Fibroblast of lung (primary cell): ENCODE results near the gene NCKAP5. TPM values are rescaled to one million over a fixed set of nuclear protein-coding genes. Genes with fewer than 3 reads are reported as not detected.

Experiments used
- DNase-seq, 2 donors: peaks; one replicate each; pipeline versions ENCODE4 v3.0.0 to v3.0.0-alpha.2; 2010; ENCODE audit warnings: low read depth in 2 of 2
- H2AFZ ChIP-seq: 2 replicates; pipeline ENCODE4 v1.5.1; 2012; ENCODE audit warnings: low read length, control low read depth, inconsistent platforms
- H3K27ac ChIP-seq: 2 replicates; pipeline ENCODE4 v1.5.1; 2011; ENCODE audit warnings: low read length, control low read depth; ENCODE audit not compliant: insufficient read depth
- H3K27me3 ChIP-seq: 2 replicates; pipeline ENCODE4 v1.5.1; 2011; ENCODE audit warnings: mild to moderate bottlenecking, low read length; ENCODE audit not compliant: control insufficient read depth, insufficient read depth
- H3K36me3 ChIP-seq: 2 replicates; pipeline ENCODE4 v1.5.1; 2011; ENCODE audit warnings: low read length; ENCODE audit not compliant: control insufficient read depth, insufficient read depth
- H3K4me1 ChIP-seq: 2 replicates; pipeline ENCODE4 v1.5.1; 2011; ENCODE audit warnings: low read length; ENCODE audit not compliant: control insufficient read depth, insufficient read depth; ENCODE audit errors: extremely low read depth
- H3K4me2 ChIP-seq: 2 replicates; pipeline ENCODE4 v1.5.1; 2011; ENCODE audit warnings: low read length, control low read depth; ENCODE audit not compliant: insufficient read depth; ENCODE audit errors: extremely low read depth
- H3K4me3 ChIP-seq, 4 experiments: fragments of 200-600 bp in 1 of 4; sonication (generic) in 1 of 4; replicated peaks in 1 of 4; 2 replicates each; pipeline ENCODE4 v1.5.1; 2011 to 2016; ENCODE audit warnings: low read length in 4 of 4, low read depth in 3 of 4, mild to moderate bottlenecking in 3 of 4, control low read depth in 2 of 4, inconsistent platforms in 1 of 4, mixed read lengths in 1 of 4; ENCODE audit not compliant: insufficient read depth in 1 of 4; ENCODE audit errors: control extremely low read depth in 1 of 4
- H3K79me2 ChIP-seq: 2 replicates; pipeline ENCODE4 v1.5.1; 2012; ENCODE audit warnings: mild to moderate bottlenecking, low read length, inconsistent platforms; ENCODE audit not compliant: control insufficient read depth, insufficient read depth
- H3K9ac ChIP-seq: 2 replicates; pipeline ENCODE4 v1.5.1; 2011; ENCODE audit warnings: mild to moderate bottlenecking, low read length, control low read depth; ENCODE audit not compliant: insufficient read depth
- H3K9me3 ChIP-seq: 2 replicates; pipeline ENCODE4 v1.5.1; 2012; ENCODE audit warnings: low read depth, low read length; ENCODE audit not compliant: control insufficient read depth, insufficient read depth
- H4K20me1 ChIP-seq: 2 replicates; pipeline ENCODE4 v1.5.1; 2011; ENCODE audit warnings: low read length; ENCODE audit not compliant: control insufficient read depth, insufficient read depth; ENCODE audit errors: extremely low read depth
- CTCF ChIP-seq, 2 donors: IDR thresholded peaks in 1 of 2; conservative IDR thresholded peaks in 1 of 2; 1 replicate in 1 of 2; 2 replicates in 1 of 2; pipeline ENCODE4 v1.5.1; 2011 to 2012; ENCODE audit warnings: low read length in 2 of 2, control low read depth in 1 of 2, inconsistent platforms in 1 of 2, low read depth in 1 of 2, mild to moderate bottlenecking in 1 of 2
- EZH2 ChIP-seq: IDR thresholded peaks from 2 replicates; pipeline ENCODE4 v1.5.1; 2012; ENCODE audit warnings: low read length, control low read depth, mild to moderate bottlenecking; ENCODE audit errors: missing control alignments
- polyA plus RNA-seq, 2 donors: library from polyadenylated mRNA; depleted of rRNA in 1 of 2; stranded (reverse) in 1 of 2; unstranded in 1 of 2; fragments of >200 nt; gene quantifications; 2 replicates each; pipeline ENCODE4 v1.2.1, GENCODE V29; 2011 to 2012; ENCODE audit warnings: missing spikeins in 1 of 2
- total RNA-seq: library from RNA; depleted of rRNA; stranded (reverse); fragments of >200 nt; gene quantifications from 2 replicates; pipeline ENCODE4 v1.2.1, GENCODE V29; 2014

NCKAP5 gene
- total and polyA plus RNA-seq, 2 donors (not counting 1 experiment from before 2014, with no cell fraction given), result 2.6 to 6.2 TPM

DNA sequence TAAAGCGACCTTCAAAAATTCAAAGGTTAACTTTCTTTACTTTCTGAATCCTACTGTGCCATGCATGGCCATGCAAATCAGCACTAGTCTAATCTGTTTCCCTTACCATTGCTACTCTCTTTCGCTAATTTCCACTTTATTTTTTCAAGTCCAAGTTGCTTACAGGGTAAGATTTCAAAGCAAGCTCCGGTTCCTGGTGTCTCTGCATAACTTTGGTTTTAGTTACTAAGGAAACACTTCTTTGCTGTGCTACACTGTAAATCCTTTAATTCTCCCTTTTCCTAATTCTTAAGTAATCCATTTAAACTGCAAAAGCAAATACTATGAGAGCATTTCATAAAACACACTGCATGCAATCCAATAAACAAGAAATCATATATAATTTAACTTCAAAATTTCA, 514.7 kb downstream of the NCKAP5 start:
- H4K20me1 ChIP-seq, result no peaks in the 10 kb centered on the region
- peak in 1 of 2 donors; percentile 28 for DNase-seq
- no peak overlapping the region for H3K4me2 ChIP-seq
- no peak for TF ChIP-seq CTCF (conservative IDR thresholded peaks at IDR 0.05 in 1 of 2, IDR thresholded peaks at IDR 0.05 in 1 of 2; ENCODE audit: low read depth in 1 of 2, low read length in 2 of 2)
- TF ChIP-seq EZH2, result no peak
- H3K27me3 ChIP-seq, result no peaks in the 10 kb centered on the region
- H3K4me3 ChIP-seq, result no peak overlapping the region
- no peak overlapping the region for H3K9ac ChIP-seq
- no peaks in the 10 kb centered on the region for H3K79me2 ChIP-seq
- no peak overlapping the region for H2AFZ ChIP-seq
- no peak overlapping the region for H3K27ac ChIP-seq
- H3K9me3 ChIP-seq, result no peaks in the 10 kb centered on the region
- H3K4me1 ChIP-seq, result no peaks in the 10 kb centered on the region
- H3K36me3 ChIP-seq, result no peaks in the 10 kb centered on the region

- TF ChIP-seq CTCF (conservative IDR thresholded peaks at IDR 0.05 in 1 of 2, IDR thresholded peaks at IDR 0.05 in 1 of 2; ENCODE audit: low read depth in 1 of 2, low read length in 2 of 2) (no peak), EZH2 (no peak)
- Histone ChIP-seq H3K79me2 (no peaks in the 10 kb centered on the region), H3K4me3 (no peak overlapping the region), H3K9ac (no peak overlapping the region), H3K4me1 (no peaks in the 10 kb centered on the region), H3K36me3 (no peaks in the 10 kb centered on the region), H2AFZ (no peak overlapping the region), H4K20me1 (no peaks in the 10 kb centered on the region), H3K9me3 (no peaks in the 10 kb centered on the region), H3K4me2 (no peak overlapping the region), H3K27me3 (no peaks in the 10 kb centered on the region), H3K27ac (no peak overlapping the region)
- peak in 1 of 2 donors; percentile 79 for DNase-seq
These were observed 522.5 kb downstream of the NCKAP5 start for GRCh38 chr2:133045787-133046186.

- no peak overlapping the region for H3K9ac ChIP-seq
- no peak for DNase-seq
- H3K4me3 ChIP-seq, result no peak overlapping the region
- H3K4me2 ChIP-seq, result no peak overlapping the region
- no peaks in the 10 kb centered on the region for H3K27me3 ChIP-seq
- H3K79me2 ChIP-seq, result no peaks in the 10 kb centered on the region
- H4K20me1 ChIP-seq, result no peaks in the 10 kb centered on the region
- H2AFZ ChIP-seq, result no peak overlapping the region
- H3K4me1 ChIP-seq, result no peaks in the 10 kb centered on the region
- no peak overlapping the region for H3K27ac ChIP-seq
- H3K9me3 ChIP-seq, result no peaks in the 10 kb centered on the region
- no peak for TF ChIP-seq CTCF (conservative IDR thresholded peaks at IDR 0.05 in 1 of 2, IDR thresholded peaks at IDR 0.05 in 1 of 2; ENCODE audit: low read depth in 1 of 2, low read length in 2 of 2)
- TF ChIP-seq EZH2, result no peak
- H3K36me3 ChIP-seq, result no peaks in the 10 kb centered on the region
These were observed 523.7 kb downstream of the NCKAP5 start for GRCh38 chr2:133044556-133044955.
